ENCODE measurements around the gene LIM2. TPM values are rescaled to one million over a fixed set of nuclear protein-coding genes. Genes with fewer than 3 reads are reported as not detected.

LIM2 gene
- total and polyA plus RNA-seq, 9 of the 15 experiments (the other 6 are each of a cell fraction or from before 2014, with no cell fraction given): 0.07 to 0.45 (median 0.18) TPM; not detected in 4

DNA sequence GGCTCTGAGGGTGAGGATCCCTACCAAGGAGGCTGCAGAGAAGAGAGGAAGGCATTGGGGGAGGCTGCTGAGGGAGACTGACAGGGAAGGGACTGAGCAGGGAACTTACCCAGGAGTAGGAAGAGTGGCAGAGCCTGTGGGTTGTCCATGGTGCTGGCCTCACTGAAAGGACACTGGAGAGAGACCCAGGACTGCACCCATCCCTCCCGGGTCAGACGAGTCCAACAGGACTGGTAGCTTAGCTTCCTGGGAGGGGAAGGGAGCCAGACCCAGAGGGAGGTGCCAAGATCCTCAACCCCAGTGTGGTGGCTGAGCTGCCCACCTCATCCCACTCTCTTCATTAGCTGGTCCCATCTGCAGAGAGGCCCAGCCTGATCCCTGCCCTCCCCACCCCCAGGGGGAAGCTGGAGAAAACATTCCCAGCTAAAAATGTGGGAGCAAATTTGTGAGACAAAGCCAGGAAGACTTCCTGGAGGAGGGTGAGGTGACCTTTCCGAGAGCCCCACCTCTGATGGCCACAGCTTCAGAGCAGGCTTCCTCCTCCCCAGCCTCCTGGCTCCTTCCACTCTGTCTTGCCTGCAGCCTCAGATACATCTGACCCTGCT lies 45.7 kb downstream of the LIM2 start, which contains the start of gene VSIG10L (continued):
- no peak for TF ChIP-seq U2AF2 (optimal IDR thresholded peaks at IDR 0.05; ENCODE audit: low read depth, low read length)

DNA sequence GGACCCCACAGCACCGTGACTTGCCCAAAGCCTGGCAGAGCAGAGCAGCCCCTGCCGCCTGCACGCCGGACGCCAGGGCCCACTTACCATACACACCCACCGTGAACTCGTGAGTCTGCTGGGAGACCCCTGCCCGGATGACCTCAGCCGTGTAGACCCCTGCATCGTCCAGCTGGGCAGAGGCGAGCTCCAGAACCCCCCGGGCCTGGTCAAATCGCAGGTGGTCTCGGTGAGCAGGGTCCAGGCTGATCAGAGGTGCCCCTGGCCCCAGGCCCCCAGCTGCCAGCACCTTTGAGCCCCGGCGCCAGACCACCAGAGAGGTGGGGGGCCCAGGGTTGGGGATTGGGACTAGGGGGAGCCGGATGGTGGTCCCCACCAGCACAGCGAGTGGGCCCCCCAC lies 46.7 kb downstream of the LIM2 start:
- Histone ChIP-seq H4K20me1 (replicated peaks; ENCODE audit: control insufficient read depth, insufficient read depth, low read length) (no peaks in the 10 kb centered on the region), H3K27me3 (ENCODE audit: control insufficient read depth in 2 of 2, insufficient read depth in 2 of 2, low read length in 2 of 2) (no peaks in the 10 kb centered on the region), H3K4me2 (ENCODE audit: insufficient read depth, low read length) (peak overlapping the region; percentile 99), H3K4me3 (no peak overlapping the region), H3K9me1 (ENCODE audit: control insufficient read depth, insufficient read depth, low read length) (no peaks in the 10 kb centered on the region), H3K4me1 (replicated peaks in 1 of 2; ENCODE audit: control insufficient read depth in 2 of 2, insufficient read depth in 2 of 2, low read length in 2 of 2) (peaks cover 26 to 46% of the 10 kb centered on the region in 2 experiments; a peak in 4 of 5 replicates), H3K27ac (ENCODE audit: extremely low read depth, low read depth, low read length) (no peak overlapping the region), H3K9me3 (replicated peaks; ENCODE audit: control insufficient read depth, insufficient read depth, low read depth, low read length) (no peaks in the 10 kb centered on the region), H3K79me2 (ENCODE audit: control insufficient read depth, insufficient read depth, low read length) (no peaks in the 10 kb centered on the region), H3K36me3 (ENCODE audit: control insufficient read depth, insufficient read depth, low read length) (peaks cover 19% of the 10 kb centered on the region; the same call in 1 of the 3 replicates), H2AFZ (ENCODE audit: low read depth, low read length) (no peak overlapping the region), H3K9ac (ENCODE audit: insufficient read depth in 1 of 2, low read depth in 2 of 2, low read length in 2 of 2) (peak overlapping the region; percentile 72 to 95; a peak in 3 of 4 replicates)
- ATAC-seq (no peak), FAIRE-seq (no peak), DNase-seq (ENCODE audit: extremely low read depth in 1 of 4, low spot score in 3 of 4) (no peak)
- TF ChIP-seq SAP30 (IDR thresholded peaks at IDR 0.05; ENCODE audit: borderline replicate concordance, insufficient read depth, low read depth, low read length, poor library complexity, severe bottlenecking) (peak; percentile 8), PCBP1 (IDR thresholded peaks at IDR 0.05; ENCODE audit: low read depth, low read length, poor library complexity, severe bottlenecking) (peak; percentile 17)
- TF ChIP-seq, protein P1, sequence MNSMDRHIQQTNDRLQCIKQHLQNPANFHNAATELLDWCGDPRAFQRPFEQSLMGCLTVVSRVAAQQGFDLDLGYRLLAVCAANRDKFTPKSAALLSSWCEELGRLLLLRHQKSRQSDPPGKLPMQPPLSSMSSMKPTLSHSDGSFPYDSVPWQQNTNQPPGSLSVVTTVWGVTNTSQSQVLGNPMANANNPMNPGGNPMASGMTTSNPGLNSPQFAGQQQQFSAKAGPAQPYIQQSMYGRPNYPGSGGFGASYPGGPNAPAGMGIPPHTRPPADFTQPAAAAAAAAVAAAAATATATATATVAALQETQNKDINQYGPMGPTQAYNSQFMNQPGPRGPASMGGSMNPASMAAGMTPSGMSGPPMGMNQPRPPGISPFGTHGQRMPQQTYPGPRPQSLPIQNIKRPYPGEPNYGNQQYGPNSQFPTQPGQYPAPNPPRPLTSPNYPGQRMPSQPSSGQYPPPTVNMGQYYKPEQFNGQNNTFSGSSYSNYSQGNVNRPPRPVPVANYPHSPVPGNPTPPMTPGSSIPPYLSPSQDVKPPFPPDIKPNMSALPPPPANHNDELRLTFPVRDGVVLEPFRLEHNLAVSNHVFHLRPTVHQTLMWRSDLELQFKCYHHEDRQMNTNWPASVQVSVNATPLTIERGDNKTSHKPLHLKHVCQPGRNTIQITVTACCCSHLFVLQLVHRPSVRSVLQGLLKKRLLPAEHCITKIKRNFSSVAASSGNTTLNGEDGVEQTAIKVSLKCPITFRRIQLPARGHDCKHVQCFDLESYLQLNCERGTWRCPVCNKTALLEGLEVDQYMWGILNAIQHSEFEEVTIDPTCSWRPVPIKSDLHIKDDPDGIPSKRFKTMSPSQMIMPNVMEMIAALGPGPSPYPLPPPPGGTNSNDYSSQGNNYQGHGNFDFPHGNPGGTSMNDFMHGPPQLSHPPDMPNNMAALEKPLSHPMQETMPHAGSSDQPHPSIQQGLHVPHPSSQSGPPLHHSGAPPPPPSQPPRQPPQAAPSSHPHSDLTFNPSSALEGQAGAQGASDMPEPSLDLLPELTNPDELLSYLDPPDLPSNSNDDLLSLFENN (IDR thresholded peaks at IDR 0.05; ENCODE audit: low read depth in 2 of 2, low read length in 2 of 2): no peak
- intact Hi-C loops (cut with micrococcal nuclease) (no loop called here), in situ Hi-C loops (cut with MboI) (no loop called here)
- WGBS (ENCODE audit: insufficient coverage, low coverage, missing lambda C conversion rate): 69% methylated on average over 12 of the region's 18 CpGs
- ChIA-PET CTCF (ENCODE audit: low intra/inter-chr PET ratio) (interaction anchor here (0.6 kb wide), 3 partner anchors 21 to 490 kb away, joined by 3 to 4 read pairs (median 3); no protein-coding TSS in a partner anchor), POLR2A (interaction anchor here (0.5 to 4.0 kb wide), 12 partner anchors 8 to 933 kb away, joined by 3 to 22 read pairs (median 4); partner anchors contain the start of gene ETFB)
- BruUV-seq (replicated peaks): no TSS peak
